ENCODE measurements around the gene TRMU. TPM values are rescaled to one million over a fixed set of nuclear protein-coding genes. Genes with fewer than 3 reads are reported as not detected.

The TRMU gene
- total RNA-seq, 1 donor from 2014 or later, result 71.8 TPM

DNA sequence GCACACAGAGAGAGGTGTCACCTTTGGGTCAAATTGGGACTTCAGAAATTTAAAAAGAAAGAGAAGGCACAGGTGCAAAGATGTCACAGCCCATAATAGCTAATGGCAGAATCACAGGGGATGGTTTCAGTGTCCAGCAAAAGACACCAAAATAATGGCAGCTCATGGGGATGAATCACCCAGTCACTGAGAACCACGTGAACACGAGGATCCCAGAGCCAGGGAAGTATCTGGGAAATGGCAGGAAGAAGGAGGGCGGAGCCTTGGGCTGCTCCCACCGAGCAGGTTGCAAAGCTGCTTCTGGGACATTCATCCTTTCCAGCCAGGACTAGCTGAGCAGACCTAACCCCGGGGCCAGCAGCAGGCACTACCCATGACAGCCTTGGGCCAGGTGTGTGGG is 45.6 kb downstream of the TRMU start:
- Mint-ChIP-seq H3K36me3 (ENCODE audit: insufficient read depth) (peaks cover 15% of the 10 kb centered on the region), H3K4me3 (ENCODE audit: low read depth) (no peak overlapping the region), H3K9me3 (ENCODE audit: low read depth) (no peaks in the 10 kb centered on the region), H3K4me1 (ENCODE audit: low read depth) (peaks cover 39% of the 10 kb centered on the region), H3K27ac (peak overlapping the region; percentile 35), H3K27me3 (no peaks in the 10 kb centered on the region)
- TF ChIP-seq, protein P1, sequence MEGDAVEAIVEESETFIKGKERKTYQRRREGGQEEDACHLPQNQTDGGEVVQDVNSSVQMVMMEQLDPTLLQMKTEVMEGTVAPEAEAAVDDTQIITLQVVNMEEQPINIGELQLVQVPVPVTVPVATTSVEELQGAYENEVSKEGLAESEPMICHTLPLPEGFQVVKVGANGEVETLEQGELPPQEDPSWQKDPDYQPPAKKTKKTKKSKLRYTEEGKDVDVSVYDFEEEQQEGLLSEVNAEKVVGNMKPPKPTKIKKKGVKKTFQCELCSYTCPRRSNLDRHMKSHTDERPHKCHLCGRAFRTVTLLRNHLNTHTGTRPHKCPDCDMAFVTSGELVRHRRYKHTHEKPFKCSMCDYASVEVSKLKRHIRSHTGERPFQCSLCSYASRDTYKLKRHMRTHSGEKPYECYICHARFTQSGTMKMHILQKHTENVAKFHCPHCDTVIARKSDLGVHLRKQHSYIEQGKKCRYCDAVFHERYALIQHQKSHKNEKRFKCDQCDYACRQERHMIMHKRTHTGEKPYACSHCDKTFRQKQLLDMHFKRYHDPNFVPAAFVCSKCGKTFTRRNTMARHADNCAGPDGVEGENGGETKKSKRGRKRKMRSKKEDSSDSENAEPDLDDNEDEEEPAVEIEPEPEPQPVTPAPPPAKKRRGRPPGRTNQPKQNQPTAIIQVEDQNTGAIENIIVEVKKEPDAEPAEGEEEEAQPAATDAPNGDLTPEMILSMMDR (IDR thresholded peaks at IDR 0.05; ENCODE audit: unreplicated experiment), result no peak
- DNase-seq (ENCODE audit: low spot score, unreplicated experiment), result no peak

DNA sequence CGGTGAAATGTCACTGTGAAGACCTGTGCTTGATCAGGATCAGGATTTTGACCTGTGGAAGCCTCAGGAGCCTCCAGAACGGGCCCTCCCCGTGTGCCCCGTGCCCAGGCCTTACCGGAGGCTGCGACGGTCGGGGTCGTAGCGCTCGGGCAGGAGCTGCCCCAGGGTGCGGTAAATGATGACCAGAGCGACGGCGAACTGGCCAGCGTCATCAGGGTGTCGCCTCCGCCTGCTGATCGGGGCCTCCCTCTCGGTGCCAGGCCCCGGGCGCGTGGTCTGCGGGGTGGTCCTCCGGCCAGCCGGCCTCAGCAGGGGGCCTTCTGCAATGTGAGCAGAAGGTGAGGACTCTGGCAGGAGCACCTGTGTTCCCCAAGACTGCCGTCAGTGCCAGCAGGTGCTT is 46.2 kb downstream of the TRMU start:
- Mint-ChIP-seq H3K27me3 (no peaks in the 10 kb centered on the region), H3K4me1 (ENCODE audit: low read depth) (peaks cover 37% of the 10 kb centered on the region), H3K4me3 (ENCODE audit: low read depth) (no peak overlapping the region), H3K9me3 (ENCODE audit: low read depth) (no peaks in the 10 kb centered on the region), H3K27ac (no peak overlapping the region), H3K36me3 (ENCODE audit: insufficient read depth) (peaks cover 14% of the 10 kb centered on the region)
- no peak for DNase-seq (ENCODE audit: low spot score, unreplicated experiment)
- TF ChIP-seq, protein P1 (IDR thresholded peaks at IDR 0.05; ENCODE audit: unreplicated experiment), result no peak

DNA sequence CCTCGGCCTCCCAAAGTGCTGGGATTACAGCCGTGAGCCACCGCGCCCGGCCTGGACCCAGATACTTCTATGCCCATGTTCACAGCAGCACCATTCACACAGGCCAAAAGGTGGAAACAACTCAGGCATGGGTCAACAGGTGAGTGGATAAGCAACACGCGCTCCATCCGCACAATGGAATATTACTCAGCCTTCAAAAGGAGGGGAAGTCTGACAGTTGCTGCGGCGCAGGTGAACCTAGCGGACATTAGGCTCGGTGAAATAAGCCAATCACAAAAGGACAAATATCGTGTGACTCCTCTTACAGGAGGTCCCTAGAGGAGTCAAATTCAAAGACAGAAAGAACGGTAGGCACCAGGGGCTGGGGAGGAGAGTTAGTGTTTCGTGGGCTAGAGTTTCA is 47.0 kb downstream of the TRMU start:
- Mint-ChIP-seq H3K4me1 (ENCODE audit: low read depth) (peaks cover 30% of the 10 kb centered on the region), H3K36me3 (ENCODE audit: insufficient read depth) (peaks cover 12% of the 10 kb centered on the region), H3K9me3 (ENCODE audit: low read depth) (no peaks in the 10 kb centered on the region), H3K4me3 (ENCODE audit: low read depth) (no peak overlapping the region), H3K27me3 (no peaks in the 10 kb centered on the region), H3K27ac (no peak overlapping the region)
- no peak for DNase-seq (ENCODE audit: low spot score, unreplicated experiment)
- TF ChIP-seq, protein P1 (IDR thresholded peaks at IDR 0.05; ENCODE audit: unreplicated experiment), result no peak

DNA sequence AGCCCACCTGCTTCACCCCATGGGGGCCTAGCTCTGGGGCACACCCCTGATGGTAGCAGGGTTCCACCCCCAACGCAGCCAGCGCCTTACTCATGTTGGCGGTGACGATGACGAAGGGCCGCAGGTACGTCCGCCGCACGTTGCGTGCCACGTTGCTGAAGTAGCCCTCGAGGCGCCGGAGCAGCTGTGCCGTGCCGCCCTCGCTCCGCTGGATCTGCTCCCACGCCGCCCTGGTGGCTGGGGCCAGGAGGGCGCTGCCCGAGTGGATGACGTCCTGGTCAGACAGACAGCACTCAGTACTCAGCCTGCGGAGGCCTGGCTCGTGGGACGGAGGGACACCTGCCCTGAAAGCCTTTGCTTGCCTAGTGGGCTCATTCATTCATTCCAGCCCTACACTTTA is 50.8 kb downstream of the TRMU start:
- no peak overlapping the region for H3K4me3 Mint-ChIP-seq (ENCODE audit: low read depth)
- no peak for DNase-seq (ENCODE audit: low spot score, unreplicated experiment)

DNA sequence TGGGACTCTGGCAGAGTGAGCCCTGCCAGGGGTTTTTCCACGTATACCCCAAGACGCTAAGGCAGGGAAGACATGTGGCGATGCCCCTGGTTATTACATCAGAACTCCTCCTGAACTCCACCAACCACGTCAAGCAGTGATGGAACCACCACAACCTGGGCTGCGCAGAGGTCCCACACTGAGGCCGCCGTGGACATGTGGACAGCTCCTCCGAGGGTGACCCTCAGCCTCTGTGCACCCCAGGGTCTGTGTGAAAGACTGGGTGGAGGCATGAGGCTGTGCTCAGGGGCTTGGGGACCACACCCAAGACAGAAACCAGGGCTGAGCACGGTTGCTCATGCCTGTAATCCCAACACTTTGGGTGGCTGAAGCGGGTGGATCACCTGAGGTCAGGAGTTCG is 52.2 kb downstream of the TRMU start:
- H3K4me1 Mint-ChIP-seq (ENCODE audit: low read depth), result no peaks in the 10 kb centered on the region
- H3K27ac Mint-ChIP-seq, result no peak overlapping the region
- no peak overlapping the region for H3K4me3 Mint-ChIP-seq (ENCODE audit: low read depth)
- no peak for DNase-seq (ENCODE audit: low spot score, unreplicated experiment)
- H3K27me3 Mint-ChIP-seq, result no peaks in the 10 kb centered on the region
- TF ChIP-seq, protein P1 (IDR thresholded peaks at IDR 0.05; ENCODE audit: unreplicated experiment), result no peak
- no peaks in the 10 kb centered on the region for H3K9me3 Mint-ChIP-seq (ENCODE audit: low read depth)
- peaks cover 7% of the 10 kb centered on the region for H3K36me3 Mint-ChIP-seq (ENCODE audit: insufficient read depth)

More for the DNA sequence above, 50.8 kb downstream of the TRMU start:
- Mint-ChIP-seq H3K4me1 (ENCODE audit: low read depth) (no peaks in the 10 kb centered on the region), H3K27ac (no peak overlapping the region), H3K9me3 (ENCODE audit: low read depth) (no peaks in the 10 kb centered on the region), H3K36me3 (ENCODE audit: insufficient read depth) (peaks cover 10% of the 10 kb centered on the region), H3K27me3 (no peaks in the 10 kb centered on the region)
- TF ChIP-seq, protein P1 (IDR thresholded peaks at IDR 0.05; ENCODE audit: unreplicated experiment), result peak; percentile 16
